Liver (tissue), 3 donors: Measurements from ENCODE around the gene ADAP1.

Source experiments
- CTCF ChIP-seq: fragments of 150-350 bp; IDR thresholded peaks from 2 replicates; pipeline ENCODE4 v1.5.1; 2017; ENCODE audit warnings: improper control_type of control experiment, low read depth, low read length; ENCODE audit not compliant: missing input control
- FOXA2 ChIP-seq: IDR thresholded peaks from 2 replicates; pipeline ENCODE4 v1.6.1; 2016; ENCODE audit warnings: antibody characterized with exemption
- JUND ChIP-seq, 2 donors: IDR thresholded peaks; 2 replicates each; pipeline ENCODE4 v1.6.1; 2016; ENCODE audit warnings: antibody characterized with exemption in 2 of 2
- MAX ChIP-seq: IDR thresholded peaks from 2 replicates; pipeline ENCODE4 v1.6.1; 2016; ENCODE audit warnings: antibody characterized with exemption
- RAD21 ChIP-seq, 2 donors: IDR thresholded peaks; 2 replicates each; pipeline ENCODE4 v1.6.1; 2016; ENCODE audit warnings: antibody characterized with exemption in 2 of 2, mild to moderate bottlenecking in 2 of 2
- SP1 ChIP-seq: IDR thresholded peaks from 2 replicates; pipeline ENCODE4 v1.6.1; 2018; ENCODE audit warnings: antibody characterized with exemption, mild to moderate bottlenecking
- TAF1 ChIP-seq: conservative IDR thresholded peaks from 2 replicates; pipeline ENCODE4 v1.6.1; 2016; ENCODE audit warnings: antibody characterized with exemption, mild to moderate bottlenecking
- YY1 ChIP-seq: IDR thresholded peaks from 2 replicates; pipeline ENCODE4 v1.6.1; 2016; ENCODE audit warnings: antibody characterized with exemption, mild to moderate bottlenecking
- ZBTB33 ChIP-seq: IDR thresholded peaks from 2 replicates; pipeline ENCODE4 v1.6.1; 2016; ENCODE audit warnings: antibody characterized with exemption
- donor health status: healthy.
- donor health status: healthy.

- TF ChIP-seq ZBTB33 = no peak
- TF ChIP-seq JUND (IDR thresholded peaks at IDR 0.05) = no peak
- no peak for TF ChIP-seq CTCF
- TF ChIP-seq SP1 = peak; percentile 29
- TF ChIP-seq MAX = no peak
- no peak for TF ChIP-seq FOXA2
- TF ChIP-seq YY1 = no peak
- no peak for TF ChIP-seq RAD21 (IDR thresholded peaks at IDR 0.05)
- TF ChIP-seq TAF1 = no peak
Measured at GRCh38 chr7:976901-977325, 22.4 kb upstream of the ADAP1 start.
